WTC11 (cell line): ENCODE data around the gene APOBEC3B. TPM values are rescaled to one million over a fixed set of nuclear protein-coding genes. Genes with fewer than 3 reads are reported as not detected.
"Not testable (repeated sequence)": the region's sequence is repeated elsewhere in the genome, so short reads cannot be mapped to it uniquely, and the experiment has no call there.

ENCODE experiments used
- ATAC-seq: fragments of 200-7000 bp; cut with Tn5 transposase; 2 replicates; pipeline ENCODE4 v1.10.0; 2021; ENCODE audit warnings: mild to moderate bottlenecking, moderate library complexity
- CTCF ChIA-PET: fragments of 300-600 bp; sonication (Branson Sonifier 250); formaldehyde crosslinking; loops from one replicate; lab custom pipeline; 2021; ENCODE audit warnings: antibody characterized with exemption; lab: Charles Lee
- POLR2A ChIA-PET: fragments of 350-600 bp; sonication (Branson Sonifier 250); formaldehyde crosslinking; loops from one replicate; lab custom pipeline; 2021; ENCODE audit warnings: antibody characterized with exemption; lab: Charles Lee
- DNase-seq: peaks from one replicate; pipeline ENCODE4 v3.0.0; 2021; ENCODE audit warnings: low spot score
- H3K27ac Mint-ChIP-seq: 2 replicates; pipeline ENCODE4 v1.8.0; 2021; ENCODE audit warnings: mixed read lengths
- H3K27me3 Mint-ChIP-seq: 2 replicates; pipeline ENCODE4 v1.8.0; 2021; ENCODE audit warnings: low read depth, mild to moderate bottlenecking, moderate library complexity, mixed read lengths
- H3K36me3 Mint-ChIP-seq: 2 replicates; pipeline ENCODE4 v1.8.0; 2021; ENCODE audit warnings: mixed read lengths
- H3K4me1 Mint-ChIP-seq: 2 replicates; pipeline ENCODE4 v1.8.0; 2022; ENCODE audit warnings: mixed read lengths
- H3K4me3 Mint-ChIP-seq: 2 replicates; pipeline ENCODE4 v1.8.0; 2021; ENCODE audit warnings: mild to moderate bottlenecking, moderate library complexity, mixed read lengths
- H3K9me3 Mint-ChIP-seq: 2 replicates; pipeline ENCODE4 v1.8.0; 2021; ENCODE audit warnings: mixed read lengths
- CREB1 ChIP-seq: sonication (generic); formaldehyde crosslinking; IDR thresholded peaks from 2 replicates; pipeline ENCODE4 v1.8.0; 2023; ENCODE audit warnings: mild to moderate bottlenecking, missing genetic modification reagents
- FOXP1 ChIP-seq: sonication (generic); formaldehyde crosslinking; IDR thresholded peaks from 2 replicates; pipeline ENCODE4 v1.8.0; 2022; ENCODE audit warnings: missing genetic modification reagents, mild to moderate bottlenecking, moderate library complexity, borderline replicate concordance
- GTF2I ChIP-seq: fragments of 250-450 bp; sonication (Bioruptor Pico); conservative IDR thresholded peaks from 2 replicates; pipeline ENCODE4 v1.4.0; 2021; ENCODE audit warnings: mild to moderate bottlenecking
- JAZF1 ChIP-seq: fragments of 250-450 bp; sonication (Bioruptor Pico); IDR thresholded peaks from 2 replicates; pipeline ENCODE4 v1.9.0; 2021; ENCODE audit warnings: moderate library complexity, mild to moderate bottlenecking, inconsistent platforms
- KAT7 ChIP-seq: sonication (generic); formaldehyde crosslinking; IDR thresholded peaks from 2 replicates; pipeline ENCODE4 v1.8.1; 2023; ENCODE audit warnings: missing genetic modification reagents, mild to moderate bottlenecking, borderline replicate concordance
- MYBL2 ChIP-seq: sonication (generic); formaldehyde crosslinking; IDR thresholded peaks from 2 replicates; pipeline ENCODE4 v1.8.1; 2023; ENCODE audit warnings: mild to moderate bottlenecking, moderate library complexity, missing genetic modification reagents
- NFYB ChIP-seq: sonication (generic); formaldehyde crosslinking; conservative IDR thresholded peaks from 2 replicates; pipeline ENCODE4 v1.8.0; 2022; ENCODE audit warnings: low read depth, missing genetic modification reagents
- NR3C1 ChIP-seq: sonication (generic); formaldehyde crosslinking; conservative IDR thresholded peaks from 2 replicates; pipeline ENCODE4 v1.8.1; 2023; ENCODE audit warnings: low read depth, mild to moderate bottlenecking, missing genetic modification reagents
- SMAD3 ChIP-seq: sonication (generic); formaldehyde crosslinking; IDR thresholded peaks from 2 replicates; pipeline ENCODE4 v1.8.0; 2022; ENCODE audit warnings: missing genetic modification reagents, mild to moderate bottlenecking, borderline replicate concordance
- TCF7 ChIP-seq: sonication (generic); formaldehyde crosslinking; IDR thresholded peaks from 2 replicates; pipeline ENCODE4 v1.8.0; 2022; ENCODE audit warnings: mild to moderate bottlenecking, low read depth, missing genetic modification reagents, moderate library complexity
- ZNF138 ChIP-seq: sonication (generic); formaldehyde crosslinking; conservative IDR thresholded peaks from 2 replicates; pipeline ENCODE4 v1.8.1; 2022; ENCODE audit warnings: mild to moderate bottlenecking, moderate library complexity, missing genetic modification reagents
- ZNF671 ChIP-seq: fragments of 250-450 bp; sonication (Bioruptor Pico); IDR thresholded peaks from 2 replicates; pipeline ENCODE4 v1.8.0; 2021; ENCODE audit warnings: mild to moderate bottlenecking
- total RNA-seq: library from RNA; stranded (reverse); gene quantifications from 3 replicates; pipeline ENCODE4 v1.2.3, GENCODE V29; 2021
- TF ChIP-seq, protein P1 (sequence below): sonication (generic); formaldehyde crosslinking; IDR thresholded peaks from 2 replicates; pipeline ENCODE4 v1.8.1; 2023; ENCODE audit warnings: mild to moderate bottlenecking, missing genetic modification reagents
- TF ChIP-seq, protein P2 (sequence below): fragments of 250-450 bp; sonication (Bioruptor Pico); IDR thresholded peaks from 2 replicates; pipeline ENCODE4 v2.1.2; 2022; ENCODE audit warnings: mild to moderate bottlenecking, moderate library complexity
- TF ChIP-seq, protein P3 (sequence below): sonication (generic); formaldehyde crosslinking; IDR thresholded peaks from 2 replicates; pipeline ENCODE4 v1.8.1; 2023; ENCODE audit warnings: mild to moderate bottlenecking, moderate library complexity, missing genetic modification reagents
- TF ChIP-seq, protein P4 (sequence below): sonication (generic); formaldehyde crosslinking; conservative IDR thresholded peaks from 2 replicates; pipeline ENCODE4 v1.8.1; 2023; ENCODE audit warnings: mild to moderate bottlenecking, low read depth, missing genetic modification reagents, moderate library complexity
- TF ChIP-seq, protein P5 (sequence below): sonication (generic); formaldehyde crosslinking; IDR thresholded peaks from 2 replicates; pipeline ENCODE4 v1.8.1; 2022; ENCODE audit warnings: mild to moderate bottlenecking, moderate library complexity, missing genetic modification reagents
- TF ChIP-seq, protein P6 (sequence below): sonication (generic); formaldehyde crosslinking; IDR thresholded peaks from 2 replicates; pipeline ENCODE4 v1.8.0; 2022; ENCODE audit warnings: mild to moderate bottlenecking, missing genetic modification reagents

APOBEC3B gene
- total RNA-seq, 1 experiment from 2014 or later = 4.0 TPM

DNA sequence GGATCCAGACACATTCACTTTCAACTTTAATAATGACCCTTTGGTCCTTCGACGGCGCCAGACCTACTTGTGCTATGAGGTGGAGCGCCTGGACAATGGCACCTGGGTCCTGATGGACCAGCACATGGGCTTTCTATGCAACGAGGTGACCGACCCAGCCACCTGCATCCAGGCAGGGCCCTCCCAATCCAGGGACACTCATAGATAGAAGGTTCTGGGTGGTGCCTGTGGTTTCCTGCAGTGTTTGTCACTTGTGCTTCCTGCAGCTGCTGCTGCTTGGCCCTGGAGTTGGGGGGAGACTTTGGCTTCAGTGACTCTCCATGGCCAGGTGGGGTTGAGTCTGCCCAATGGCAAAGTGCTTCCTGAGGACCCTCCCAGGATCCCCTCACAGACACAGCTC lies 7.3 kb downstream of the APOBEC3B start:
- ATAC-seq = no peak
- H3K9me3 Mint-ChIP-seq = no peaks in the 10 kb centered on the region
- no peaks in the 10 kb centered on the region for H3K27me3 Mint-ChIP-seq
- no peak for DNase-seq
- peaks cover 20% of the 10 kb centered on the region for H3K4me1 Mint-ChIP-seq
- POLR2A ChIA-PET = no interaction called here
- CTCF ChIA-PET = no interaction called here
- no peak overlapping the region for H3K4me3 Mint-ChIP-seq
- no peak overlapping the region for H3K27ac Mint-ChIP-seq
- TF ChIP-seq TCF7 (no peak), CREB1 (CRISPR knock-in tag) (no peak), KAT7 (CRISPR knock-in tag) (no peak), FOXP1 (CRISPR knock-in tag) (no peak), MYBL2 (CRISPR knock-in tag) (no peak), ZNF671 (CRISPR knock-in tag) (no peak), SMAD3 (no peak), ZNF138 (no peak)
- TF ChIP-seq, protein P1, sequence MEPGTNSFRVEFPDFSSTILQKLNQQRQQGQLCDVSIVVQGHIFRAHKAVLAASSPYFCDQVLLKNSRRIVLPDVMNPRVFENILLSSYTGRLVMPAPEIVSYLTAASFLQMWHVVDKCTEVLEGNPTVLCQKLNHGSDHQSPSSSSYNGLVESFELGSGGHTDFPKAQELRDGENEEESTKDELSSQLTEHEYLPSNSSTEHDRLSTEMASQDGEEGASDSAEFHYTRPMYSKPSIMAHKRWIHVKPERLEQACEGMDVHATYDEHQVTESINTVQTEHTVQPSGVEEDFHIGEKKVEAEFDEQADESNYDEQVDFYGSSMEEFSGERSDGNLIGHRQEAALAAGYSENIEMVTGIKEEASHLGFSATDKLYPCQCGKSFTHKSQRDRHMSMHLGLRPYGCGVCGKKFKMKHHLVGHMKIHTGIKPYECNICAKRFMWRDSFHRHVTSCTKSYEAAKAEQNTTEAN (CRISPR knock-in tag) = no peak
- TF ChIP-seq, protein P2, sequence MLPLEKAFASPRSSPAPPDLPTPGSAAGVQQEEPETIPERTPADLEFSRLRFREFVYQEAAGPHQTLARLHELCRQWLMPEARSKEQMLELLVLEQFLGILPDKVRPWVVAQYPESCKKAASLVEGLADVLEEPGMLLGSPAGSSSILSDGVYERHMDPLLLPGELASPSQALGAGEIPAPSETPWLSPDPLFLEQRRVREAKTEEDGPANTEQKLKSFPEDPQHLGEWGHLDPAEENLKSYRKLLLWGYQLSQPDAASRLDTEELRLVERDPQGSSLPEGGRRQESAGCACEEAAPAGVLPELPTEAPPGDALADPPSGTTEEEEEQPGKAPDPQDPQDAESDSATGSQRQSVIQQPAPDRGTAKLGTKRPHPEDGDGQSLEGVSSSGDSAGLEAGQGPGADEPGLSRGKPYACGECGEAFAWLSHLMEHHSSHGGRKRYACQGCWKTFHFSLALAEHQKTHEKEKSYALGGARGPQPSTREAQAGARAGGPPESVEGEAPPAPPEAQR (CRISPR knock-in tag) = no peak
- TF ChIP-seq, protein P3, sequence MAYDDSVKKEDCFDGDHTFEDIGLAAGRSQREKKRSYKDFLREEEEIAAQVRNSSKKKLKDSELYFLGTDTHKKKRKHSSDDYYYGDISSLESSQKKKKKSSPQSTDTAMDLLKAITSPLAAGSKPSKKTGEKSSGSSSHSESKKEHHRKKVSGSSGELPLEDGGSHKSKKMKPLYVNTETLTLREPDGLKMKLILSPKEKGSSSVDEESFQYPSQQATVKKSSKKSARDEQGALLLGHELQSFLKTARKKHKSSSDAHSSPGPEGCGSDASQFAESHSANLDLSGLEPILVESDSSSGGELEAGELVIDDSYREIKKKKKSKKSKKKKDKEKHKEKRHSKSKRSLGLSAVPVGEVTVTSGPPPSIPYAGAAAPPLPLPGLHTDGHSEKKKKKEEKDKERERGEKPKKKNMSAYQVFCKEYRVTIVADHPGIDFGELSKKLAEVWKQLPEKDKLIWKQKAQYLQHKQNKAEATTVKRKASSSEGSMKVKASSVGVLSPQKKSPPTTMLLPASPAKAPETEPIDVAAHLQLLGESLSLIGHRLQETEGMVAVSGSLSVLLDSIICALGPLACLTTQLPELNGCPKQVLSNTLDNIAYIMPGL (CRISPR knock-in tag) = no peak
- TF ChIP-seq, protein P4, sequence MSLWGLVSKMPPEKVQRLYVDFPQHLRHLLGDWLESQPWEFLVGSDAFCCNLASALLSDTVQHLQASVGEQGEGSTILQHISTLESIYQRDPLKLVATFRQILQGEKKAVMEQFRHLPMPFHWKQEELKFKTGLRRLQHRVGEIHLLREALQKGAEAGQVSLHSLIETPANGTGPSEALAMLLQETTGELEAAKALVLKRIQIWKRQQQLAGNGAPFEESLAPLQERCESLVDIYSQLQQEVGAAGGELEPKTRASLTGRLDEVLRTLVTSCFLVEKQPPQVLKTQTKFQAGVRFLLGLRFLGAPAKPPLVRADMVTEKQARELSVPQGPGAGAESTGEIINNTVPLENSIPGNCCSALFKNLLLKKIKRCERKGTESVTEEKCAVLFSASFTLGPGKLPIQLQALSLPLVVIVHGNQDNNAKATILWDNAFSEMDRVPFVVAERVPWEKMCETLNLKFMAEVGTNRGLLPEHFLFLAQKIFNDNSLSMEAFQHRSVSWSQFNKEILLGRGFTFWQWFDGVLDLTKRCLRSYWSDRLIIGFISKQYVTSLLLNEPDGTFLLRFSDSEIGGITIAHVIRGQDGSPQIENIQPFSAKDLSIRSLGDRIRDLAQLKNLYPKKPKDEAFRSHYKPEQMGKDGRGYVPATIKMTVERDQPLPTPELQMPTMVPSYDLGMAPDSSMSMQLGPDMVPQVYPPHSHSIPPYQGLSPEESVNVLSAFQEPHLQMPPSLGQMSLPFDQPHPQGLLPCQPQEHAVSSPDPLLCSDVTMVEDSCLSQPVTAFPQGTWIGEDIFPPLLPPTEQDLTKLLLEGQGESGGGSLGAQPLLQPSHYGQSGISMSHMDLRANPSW (CRISPR knock-in tag) = no peak
- no peaks in the 10 kb centered on the region for H3K36me3 Mint-ChIP-seq

DNA sequence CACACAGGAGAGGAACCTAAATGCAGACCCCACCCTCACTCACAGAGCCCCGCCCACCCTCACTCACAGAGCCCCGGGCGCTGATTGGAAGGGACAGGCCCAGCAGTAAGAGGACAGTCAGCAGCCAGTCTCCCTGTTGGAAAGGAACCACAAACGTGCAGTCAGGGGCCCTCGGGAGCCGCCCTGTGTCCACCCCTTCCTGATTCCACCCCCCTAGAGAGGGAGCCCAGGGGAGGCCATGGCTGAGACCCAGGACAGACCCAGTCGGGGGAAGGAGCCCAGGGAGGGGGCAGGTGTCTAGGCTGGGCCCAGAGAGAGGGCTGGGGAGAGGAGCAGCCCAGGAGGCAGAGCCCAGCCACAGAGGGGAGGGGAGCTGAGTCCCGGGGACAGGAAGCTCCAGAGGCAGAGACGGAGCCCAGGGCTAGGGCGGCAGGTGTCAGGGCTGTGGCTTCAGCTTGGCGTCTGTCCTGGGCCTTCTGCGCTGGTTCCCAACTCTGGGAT lies 10.8 kb downstream of the APOBEC3B start:
- CTCF ChIA-PET = interaction anchor here (2.4 kb wide), 1 partner anchor 123 kb away, joined by 7 read pairs; no protein-coding TSS in a partner anchor
- DNase-seq (peak; percentile 79), ATAC-seq (peak; percentile 97)
- H3K9me3 Mint-ChIP-seq, H3K27me3 Mint-ChIP-seq, POLR2A ChIA-PET, H3K36me3 Mint-ChIP-seq: not testable (repeated sequence)
- H3K4me1 Mint-ChIP-seq = peaks cover 29% of the 10 kb centered on the region
- peak overlapping the region; percentile 72; the same call in 1 of the 2 replicates for H3K27ac Mint-ChIP-seq
- TF ChIP-seq NFYB (CRISPR knock-in tag) = peak; percentile 32; the same call in 1 of the 2 replicates
- H3K4me3 Mint-ChIP-seq = peak overlapping the region; percentile 29; the same call in 1 of the 2 replicates

DNA sequence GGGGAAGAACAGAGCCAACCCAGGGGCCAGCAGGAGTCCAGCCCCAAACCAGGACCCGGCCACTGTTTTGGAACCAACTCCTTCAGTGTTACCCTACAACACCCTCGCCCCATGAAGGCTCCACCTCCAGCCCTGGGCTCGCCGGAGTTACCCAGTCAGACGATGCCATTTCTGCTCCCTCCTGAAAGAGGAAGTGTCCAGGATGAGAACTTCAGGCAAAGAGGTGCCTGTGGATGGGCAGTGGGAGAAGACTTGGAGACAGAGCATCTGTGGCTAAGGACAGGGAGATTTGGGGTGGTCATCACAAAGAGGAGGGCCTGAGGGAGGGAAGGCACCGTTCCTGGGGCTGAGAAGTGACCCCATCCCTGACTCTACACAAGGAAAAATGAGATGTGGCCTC lies 14.0 kb downstream of the APOBEC3B start:
- POLR2A ChIA-PET = no interaction called here
- peaks cover 6% of the 10 kb centered on the region; the same call in 1 of the 2 replicates for H3K27me3 Mint-ChIP-seq
- H3K9me3 Mint-ChIP-seq = peaks cover 12% of the 10 kb centered on the region
- H3K4me3 Mint-ChIP-seq = no peak overlapping the region
- H3K27ac Mint-ChIP-seq = no peak overlapping the region
- peaks cover 10% of the 10 kb centered on the region for H3K36me3 Mint-ChIP-seq
- DNase-seq (no peak), ATAC-seq (no peak)
- peaks cover 37% of the 10 kb centered on the region for H3K4me1 Mint-ChIP-seq
- CTCF ChIA-PET = interaction anchor here (1.3 to 1.5 kb wide), 2 partner anchors 69 to 126 kb away, joined by 3 read pairs; no protein-coding TSS in a partner anchor
- TF ChIP-seq NR3C1 (CRISPR knock-in tag) (no peak), GTF2I (CRISPR knock-in tag) (no peak), NFYB (CRISPR knock-in tag) (no peak), CREB1 (CRISPR knock-in tag) (no peak), JAZF1 (CRISPR knock-in tag) (no peak)
- TF ChIP-seq, protein P5, sequence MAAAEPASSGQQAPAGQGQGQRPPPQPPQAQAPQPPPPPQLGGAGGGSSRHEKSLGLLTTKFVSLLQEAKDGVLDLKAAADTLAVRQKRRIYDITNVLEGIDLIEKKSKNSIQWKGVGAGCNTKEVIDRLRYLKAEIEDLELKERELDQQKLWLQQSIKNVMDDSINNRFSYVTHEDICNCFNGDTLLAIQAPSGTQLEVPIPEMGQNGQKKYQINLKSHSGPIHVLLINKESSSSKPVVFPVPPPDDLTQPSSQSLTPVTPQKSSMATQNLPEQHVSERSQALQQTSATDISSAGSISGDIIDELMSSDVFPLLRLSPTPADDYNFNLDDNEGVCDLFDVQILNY (CRISPR knock-in tag) = no peak
- TF ChIP-seq, protein P6, sequence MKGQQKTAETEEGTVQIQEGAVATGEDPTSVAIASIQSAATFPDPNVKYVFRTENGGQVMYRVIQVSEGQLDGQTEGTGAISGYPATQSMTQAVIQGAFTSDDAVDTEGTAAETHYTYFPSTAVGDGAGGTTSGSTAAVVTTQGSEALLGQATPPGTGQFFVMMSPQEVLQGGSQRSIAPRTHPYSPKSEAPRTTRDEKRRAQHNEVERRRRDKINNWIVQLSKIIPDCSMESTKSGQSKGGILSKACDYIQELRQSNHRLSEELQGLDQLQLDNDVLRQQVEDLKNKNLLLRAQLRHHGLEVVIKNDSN = no peak
